Omental fat pad (tissue), 4 donors: ENCODE results near the gene FOXP2. TPM values are rescaled to one million over a fixed set of nuclear protein-coding genes. Genes with fewer than 3 reads are reported as not detected.

Experiments used
- ATAC-seq: fragments of 150-250 bp; one replicate; pipeline ENCODE4 v1.9.1; 2016; ENCODE audit warnings: mild to moderate bottlenecking, moderate library complexity; ENCODE audit not compliant: low FRiP score
- DNase-seq: peaks from one replicate; pipeline ENCODE4 v3.0.0-alpha.2; 2019; ENCODE audit warnings: low spot score
- CTCF ChIP-seq, 3 donors: fragments of 450-650 bp; IDR thresholded peaks; one replicate each; pipeline ENCODE4 v1.5.1; 2016 to 2017; ENCODE audit warnings: antibody characterized with exemption in 3 of 3, mild to moderate bottlenecking in 3 of 3, moderate library complexity in 2 of 3
- total RNA-seq, 4 donors: library from RNA; depleted of rRNA; stranded (reverse); fragments of >200 nt; gene quantifications; one replicate each; pipeline ENCODE4 v1.1.0, GENCODE V29; 2016

Gene FOXP2
- total RNA-seq, 4 donors from 2014 or later = 5.0 to 16.7 (median 11.3) TPM

DNA sequence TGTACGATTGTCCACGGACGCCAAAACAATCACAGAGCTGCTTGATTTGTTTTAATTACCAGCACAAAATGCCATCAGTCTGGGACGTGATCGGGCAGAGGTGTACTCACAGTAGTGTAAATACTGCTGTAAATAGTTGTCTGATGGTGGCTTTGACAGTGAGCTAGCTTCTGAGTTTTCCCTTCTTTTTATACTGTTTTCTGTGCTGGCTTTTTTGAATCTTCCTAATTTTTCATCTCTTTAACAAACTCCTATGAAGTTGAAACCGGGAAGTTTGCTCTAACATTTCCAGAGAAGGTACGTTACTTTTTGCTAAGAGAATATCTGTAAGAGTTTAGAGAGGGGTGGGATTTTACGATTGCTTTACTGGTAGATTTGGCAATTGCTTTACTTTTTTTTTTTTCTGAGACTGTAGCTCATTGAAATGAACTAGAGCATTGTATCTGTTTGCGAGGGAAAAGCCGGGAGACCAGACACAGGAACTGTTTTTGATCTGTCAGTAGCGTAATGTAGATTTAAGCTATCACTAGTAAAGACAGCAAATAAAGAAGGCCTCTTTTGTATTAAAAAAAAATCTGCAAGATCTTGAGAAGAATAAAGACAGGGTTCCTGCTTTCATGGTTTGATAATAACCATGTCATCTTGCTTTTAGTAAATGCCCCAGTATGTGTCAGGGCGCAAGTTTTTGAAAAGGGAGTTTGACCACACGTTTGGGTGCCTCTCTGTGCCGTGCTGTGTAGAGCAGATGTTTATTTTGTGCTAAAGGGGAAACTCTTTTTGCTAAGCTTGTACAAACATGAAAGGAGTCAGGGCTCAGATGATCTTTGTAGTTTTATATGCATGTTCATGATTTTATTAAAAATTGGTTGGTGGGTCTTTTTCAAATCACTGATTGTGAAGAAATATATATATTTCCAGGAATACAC, 712 bp downstream of the FOXP2 start:
- no peak for TF ChIP-seq CTCF (IDR thresholded peaks at IDR 0.05)
- ATAC-seq (no peak), DNase-seq (no peak)

- TF ChIP-seq CTCF (IDR thresholded peaks at IDR 0.05) = no peak
- ATAC-seq (no peak), DNase-seq (no peak)
Observed at GRCh38 chr7:114416129-114416990, 1.7 kb downstream of the FOXP2 start.

DNA sequence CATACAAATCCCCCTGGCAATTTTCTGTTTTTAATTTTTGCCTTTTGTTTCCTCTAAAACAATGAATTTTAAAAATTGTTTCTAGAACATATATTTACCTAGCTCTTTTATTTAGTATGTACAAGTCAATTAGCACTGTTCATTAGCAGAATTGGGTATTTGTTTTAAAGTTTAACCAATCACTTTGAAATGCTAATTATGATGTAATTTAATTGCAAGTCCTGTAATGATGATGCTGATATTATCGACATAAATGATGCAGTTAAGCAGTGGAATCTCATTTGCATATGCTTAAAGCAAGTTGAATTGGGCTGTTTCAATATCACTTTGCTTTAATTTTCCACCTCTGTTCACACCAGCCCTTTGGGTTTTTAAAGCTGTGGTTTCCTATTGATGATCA, 2.7 kb downstream of the FOXP2 start:
- ATAC-seq (no peak), DNase-seq (no peak)
- TF ChIP-seq CTCF (IDR thresholded peaks at IDR 0.05) = no peak

DNA sequence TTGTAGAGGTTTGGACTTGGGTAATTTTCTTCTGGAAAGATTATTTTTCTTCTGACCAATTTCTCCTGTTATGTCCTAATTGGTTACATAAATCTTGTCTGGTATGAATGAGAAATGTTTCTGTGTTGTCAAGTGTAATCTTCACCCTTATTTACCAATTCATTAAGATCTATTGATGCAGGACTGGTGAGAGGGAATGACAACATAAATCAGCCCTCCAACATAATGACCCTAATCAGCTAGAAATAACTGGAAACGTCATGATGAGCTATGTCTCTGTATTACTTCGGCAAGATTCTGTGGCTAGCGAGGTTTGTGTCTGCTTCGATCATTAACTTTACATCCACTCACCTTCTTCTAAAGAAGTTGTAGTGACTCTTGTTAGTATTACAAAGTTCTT, 3.5 kb downstream of the FOXP2 start:
- ATAC-seq = no peak
- DNase-seq = no peak
- no peak for TF ChIP-seq CTCF (IDR thresholded peaks at IDR 0.05)

DNA sequence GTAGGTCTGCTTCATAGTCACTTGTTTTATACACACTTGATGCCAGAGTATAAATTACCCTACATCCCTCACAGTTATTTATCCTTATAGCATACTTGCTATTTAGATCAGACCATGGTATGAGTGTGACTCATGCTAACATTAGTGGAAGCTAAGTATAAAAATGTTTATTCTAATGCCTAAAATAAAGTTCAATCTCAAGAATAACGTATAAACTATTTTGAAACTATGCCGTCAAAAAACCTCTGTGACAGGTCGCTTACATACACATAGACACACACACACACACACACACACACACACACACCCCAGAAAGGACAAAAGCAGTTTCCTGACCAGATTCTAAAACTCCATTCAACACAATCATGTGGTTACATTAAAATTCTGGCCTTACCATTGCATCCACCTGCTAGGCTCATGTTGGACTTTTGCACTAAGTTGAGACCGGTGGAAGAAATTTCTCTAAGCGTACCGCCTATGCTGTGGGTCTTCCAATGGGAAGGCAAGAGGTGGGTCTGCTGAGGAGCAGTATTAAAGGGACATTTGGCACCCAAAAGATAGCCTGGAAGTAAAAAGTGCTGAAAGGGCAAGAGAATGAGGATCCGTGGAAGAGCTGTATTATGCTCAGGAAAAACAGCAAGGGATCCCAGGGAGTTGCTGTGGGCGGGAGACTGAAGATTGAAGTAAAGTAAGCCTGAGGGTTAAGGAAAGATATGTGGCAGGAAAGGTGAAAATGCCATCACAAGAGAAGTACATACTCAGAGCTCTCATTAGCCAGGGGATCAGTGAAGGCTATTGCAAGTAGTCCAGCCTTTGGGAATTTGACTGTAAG, 5.0 kb downstream of the FOXP2 start:
- ATAC-seq (no peak), DNase-seq (no peak)
- no peak for TF ChIP-seq CTCF (IDR thresholded peaks at IDR 0.05)
